Measurements from ENCODE around the gene TRIM3. TPM values are rescaled to one million over a fixed set of nuclear protein-coding genes. Genes with fewer than 3 reads are reported as not detected.

TRIM3 gene
- total RNA-seq, 1 experiment from 2014 or later, result 21.1 TPM

DNA sequence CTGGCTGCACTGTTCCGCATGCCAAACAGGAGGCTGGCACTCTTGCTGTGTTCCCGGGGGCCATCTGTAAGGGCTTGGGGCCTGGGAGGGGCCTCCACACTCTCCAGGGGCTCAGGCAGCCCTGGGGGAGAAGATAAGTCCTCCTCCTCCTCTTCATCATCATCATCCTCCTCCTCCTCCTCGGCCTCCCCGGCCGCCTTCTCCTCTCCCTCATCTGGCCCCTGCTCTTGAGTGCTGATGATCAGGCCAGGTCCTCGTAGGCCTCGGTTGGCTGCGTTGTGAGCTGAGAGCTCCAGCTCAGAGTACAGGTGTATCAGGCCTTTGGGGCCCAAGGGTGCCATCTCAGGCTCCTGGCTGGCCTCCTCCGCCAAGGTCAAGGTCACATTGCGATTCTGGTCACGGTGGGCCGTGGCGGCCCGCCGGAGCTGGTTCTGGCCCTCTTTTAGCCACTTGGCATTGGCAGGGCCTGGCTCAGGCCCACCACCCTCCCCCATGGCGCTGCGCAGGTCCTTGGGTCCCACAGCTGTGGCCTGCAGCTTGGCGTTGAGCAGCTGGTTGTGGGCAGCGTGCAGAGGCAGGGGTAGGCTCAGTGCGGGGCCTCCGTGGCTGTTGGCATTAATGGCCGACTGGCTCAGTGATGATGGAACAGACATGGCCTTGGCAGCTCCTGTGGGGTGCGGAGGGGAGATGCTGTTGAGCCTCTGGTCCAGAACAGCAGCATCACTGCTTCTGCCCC lies 62.9 kb downstream of the TRIM3 start:
- in situ Hi-C loops (cut with HindIII; ENCODE audit: low pct_unique_long_range_greater_than_20kb, low sequenced_read_pairs), result no loop called here
- DNase-seq (ENCODE audit: low read depth), result no peak

DNA sequence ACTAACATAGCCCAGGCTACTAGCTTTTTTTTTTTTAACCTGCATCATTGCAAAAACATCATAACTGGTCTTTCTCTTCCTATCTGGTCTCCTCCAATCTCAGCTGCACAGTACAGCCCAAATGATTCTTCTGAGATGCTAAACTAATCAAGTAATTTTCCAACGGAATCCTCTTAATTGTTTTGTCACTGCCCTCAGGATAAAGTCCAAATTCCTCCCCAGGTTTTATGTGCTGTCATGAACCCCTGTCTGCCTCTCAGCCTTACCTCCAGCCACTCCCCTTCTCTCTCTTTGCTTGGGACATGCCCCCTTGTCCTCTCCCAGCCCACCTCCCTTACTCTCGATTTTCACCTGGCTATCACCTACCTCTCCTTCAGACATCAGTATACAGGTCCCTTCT lies 67.4 kb downstream of the TRIM3 start:
- DNase-seq (ENCODE audit: low read depth), result no peak
- in situ Hi-C loops (cut with HindIII; ENCODE audit: low pct_unique_long_range_greater_than_20kb, low sequenced_read_pairs), result no loop called here

DNA sequence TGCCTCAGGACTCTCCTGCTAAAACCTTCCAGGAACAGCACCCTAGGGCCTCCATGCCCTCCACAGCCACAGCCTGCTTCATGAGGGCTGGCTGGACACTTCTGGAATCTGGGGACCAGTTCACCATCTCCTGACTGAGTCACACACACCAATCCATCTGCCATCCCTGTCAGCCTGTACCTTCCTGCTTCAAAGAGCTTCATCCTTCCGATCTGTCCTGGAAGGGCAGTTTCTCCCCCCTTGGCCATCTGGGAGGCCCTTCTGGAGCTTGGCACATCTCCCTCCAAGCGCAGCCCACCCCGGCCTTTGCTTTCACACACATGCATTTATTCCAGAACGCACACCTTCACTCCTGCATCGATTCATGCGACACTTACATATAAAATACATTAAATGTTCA lies 67.9 kb downstream of the TRIM3 start:
- in situ Hi-C loops (cut with HindIII; ENCODE audit: low pct_unique_long_range_greater_than_20kb, low sequenced_read_pairs), result no loop called here
- no peak for DNase-seq (ENCODE audit: low read depth)

DNA sequence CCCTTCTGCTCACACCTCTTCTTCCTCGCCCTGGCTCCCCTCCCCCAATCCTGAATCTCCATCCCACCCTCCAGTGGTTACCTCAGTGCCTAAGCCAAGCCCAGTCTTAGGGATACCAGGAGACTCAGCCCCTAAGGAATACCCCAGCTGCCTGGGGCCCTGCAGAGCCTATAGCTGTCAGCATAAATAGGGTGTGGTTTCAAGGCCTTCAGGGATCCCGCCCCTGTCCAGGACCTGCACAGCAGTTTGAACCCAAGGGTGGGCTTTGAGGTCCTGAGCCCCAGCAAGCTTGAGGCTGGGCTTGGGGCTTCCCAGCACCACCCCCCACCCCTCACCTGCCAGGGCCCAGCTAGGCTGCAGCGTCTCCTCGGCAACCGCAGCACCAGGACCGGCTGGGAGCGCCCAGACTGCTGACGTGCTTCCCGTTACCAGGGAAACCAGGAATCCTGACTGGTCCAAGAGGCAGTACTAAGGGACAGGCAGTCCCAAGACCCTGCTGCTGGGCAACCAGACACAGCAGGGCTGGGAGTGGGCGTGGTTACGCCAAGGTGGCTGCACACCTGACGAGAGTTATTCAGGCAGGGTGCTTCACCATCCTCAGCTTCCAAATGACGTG lies 68.6 kb downstream of the TRIM3 start:
- no peak for DNase-seq (ENCODE audit: low read depth)
- in situ Hi-C loops (cut with HindIII; ENCODE audit: low pct_unique_long_range_greater_than_20kb, low sequenced_read_pairs), result no loop called here

DNA sequence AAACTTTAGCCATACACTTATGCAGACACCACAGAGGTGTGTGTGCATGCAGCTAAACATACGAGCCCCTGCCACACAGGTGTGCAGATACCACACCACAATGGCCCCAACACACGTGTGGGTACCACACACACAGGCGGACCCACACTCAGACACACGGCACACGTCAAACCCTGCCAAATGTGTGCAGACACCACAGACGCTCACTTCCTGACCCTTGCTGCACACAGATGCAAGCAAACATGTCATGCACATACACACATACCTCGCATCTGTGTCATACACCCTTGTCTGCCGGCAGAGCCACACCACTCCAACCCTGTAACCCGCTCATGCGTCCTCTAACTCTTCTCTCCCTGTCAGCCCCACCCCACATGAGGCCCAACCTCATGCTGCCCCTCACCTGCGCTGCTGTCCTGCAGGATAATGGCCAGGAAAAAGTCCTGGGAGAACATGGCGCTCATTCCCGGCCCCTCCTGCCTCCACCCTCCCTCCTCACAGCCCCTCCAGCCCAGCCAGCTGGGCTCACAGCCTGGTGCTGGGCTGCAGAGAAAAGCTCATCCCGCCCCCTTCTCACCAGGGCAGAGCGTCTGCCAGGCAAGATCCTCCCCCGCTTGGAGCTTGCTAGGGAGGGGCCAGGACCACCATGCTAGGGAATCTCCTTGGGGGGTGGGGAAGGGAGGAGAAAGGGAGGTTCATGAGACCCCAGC lies 69.2 kb downstream of the TRIM3 start:
- in situ Hi-C loops (cut with HindIII; ENCODE audit: low pct_unique_long_range_greater_than_20kb, low sequenced_read_pairs), result no loop called here

DNA sequence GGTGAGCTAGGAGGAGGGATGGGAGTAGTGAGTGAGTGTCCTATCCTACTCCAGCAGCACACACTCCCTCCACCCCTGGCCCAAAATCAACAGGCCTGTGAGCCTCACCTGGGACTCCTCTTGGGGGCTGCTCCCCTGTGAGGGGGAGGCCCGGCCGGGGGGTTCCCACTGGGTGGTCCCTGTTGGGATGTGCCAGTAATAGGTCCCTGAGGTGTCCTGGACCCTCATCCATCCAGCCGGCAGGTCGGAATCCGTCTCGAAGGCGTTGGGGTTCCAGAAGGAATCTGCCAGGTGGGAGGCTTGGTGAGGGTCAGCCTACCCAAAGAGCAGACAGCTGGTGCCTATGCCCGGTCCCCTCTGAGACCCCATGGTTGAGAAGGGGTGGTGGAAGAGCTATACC lies 70.2 kb downstream of the TRIM3 start:
- in situ Hi-C loops (cut with HindIII; ENCODE audit: low pct_unique_long_range_greater_than_20kb, low sequenced_read_pairs), result no loop called here

More for the DNA sequence above, 69.2 kb downstream of the TRIM3 start:
- DNase-seq (ENCODE audit: low read depth), result no peak

DNA sequence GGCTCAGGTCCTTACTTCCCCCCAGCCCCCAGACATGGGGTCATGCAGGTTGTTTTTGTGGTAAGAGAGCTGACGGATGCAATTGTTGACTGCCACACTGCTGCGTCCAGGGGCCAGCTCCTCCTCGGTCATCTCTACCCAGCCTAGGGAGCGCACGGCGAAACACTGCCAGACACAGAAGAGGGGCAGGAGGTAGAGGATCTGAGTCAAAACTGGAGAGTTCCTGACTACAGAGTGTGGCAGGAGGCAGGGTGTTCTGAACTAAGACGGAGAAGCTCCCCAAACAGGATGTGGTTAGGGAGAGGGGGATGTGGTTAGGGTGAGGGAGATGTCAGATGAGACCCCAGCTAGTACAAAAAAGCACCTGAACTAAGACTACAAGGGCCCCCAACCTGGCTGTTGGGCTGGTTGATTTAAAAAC lies 71.2 kb downstream of the TRIM3 start:
- DNase-seq (ENCODE audit: low read depth), result no peak
- in situ Hi-C loops (cut with HindIII; ENCODE audit: low pct_unique_long_range_greater_than_20kb, low sequenced_read_pairs), result no loop called here

More for the DNA sequence above, 70.2 kb downstream of the TRIM3 start:
- no peak for DNase-seq (ENCODE audit: low read depth)

DNA sequence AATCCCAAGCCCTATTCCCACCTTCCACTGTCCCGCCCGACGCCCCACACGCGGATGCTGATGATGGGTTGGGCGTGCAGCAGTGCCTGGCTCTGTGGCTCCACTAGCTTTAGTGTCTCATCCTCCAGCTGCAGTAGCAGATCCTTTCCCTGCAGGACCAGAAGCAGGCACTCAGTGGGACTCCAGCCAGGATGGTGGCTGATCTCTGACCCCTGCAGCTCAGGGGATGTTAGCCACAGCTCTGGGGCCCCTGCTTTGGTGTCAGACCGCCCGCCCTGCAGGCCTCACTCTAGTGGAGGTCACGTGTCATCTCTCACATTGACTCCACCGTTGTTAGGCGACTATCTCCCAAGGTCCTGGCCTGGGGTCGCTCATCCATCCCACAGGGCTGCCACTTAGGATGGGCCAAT lies 71.7 kb downstream of the TRIM3 start:
- in situ Hi-C loops (cut with HindIII; ENCODE audit: low pct_unique_long_range_greater_than_20kb, low sequenced_read_pairs), result no loop called here

DNA sequence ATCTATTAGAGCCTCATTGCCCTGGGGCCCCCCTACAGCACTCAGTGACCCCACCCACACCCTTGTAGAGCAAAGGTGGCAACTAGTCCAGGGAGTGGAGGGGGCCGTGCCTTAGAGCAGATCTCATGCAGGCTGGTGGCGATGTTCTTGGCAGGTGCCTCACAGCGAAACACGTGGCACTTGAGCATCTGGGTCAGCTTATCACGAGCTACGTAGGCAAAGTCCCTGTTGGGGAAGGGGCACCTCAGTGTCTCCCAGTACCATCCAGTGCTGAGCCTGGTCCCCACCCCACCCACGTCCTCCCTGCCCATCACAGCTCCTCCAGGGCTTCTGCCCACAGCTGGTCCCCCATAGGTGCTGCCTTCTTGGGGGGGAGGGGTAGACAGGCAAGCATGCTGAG lies 72.3 kb downstream of the TRIM3 start:
- DNase-seq (ENCODE audit: low read depth), result no peak
- in situ Hi-C loops (cut with HindIII; ENCODE audit: low pct_unique_long_range_greater_than_20kb, low sequenced_read_pairs), result no loop called here

More for the DNA sequence above, 71.7 kb downstream of the TRIM3 start:
- no peak for DNase-seq (ENCODE audit: low read depth)

DNA sequence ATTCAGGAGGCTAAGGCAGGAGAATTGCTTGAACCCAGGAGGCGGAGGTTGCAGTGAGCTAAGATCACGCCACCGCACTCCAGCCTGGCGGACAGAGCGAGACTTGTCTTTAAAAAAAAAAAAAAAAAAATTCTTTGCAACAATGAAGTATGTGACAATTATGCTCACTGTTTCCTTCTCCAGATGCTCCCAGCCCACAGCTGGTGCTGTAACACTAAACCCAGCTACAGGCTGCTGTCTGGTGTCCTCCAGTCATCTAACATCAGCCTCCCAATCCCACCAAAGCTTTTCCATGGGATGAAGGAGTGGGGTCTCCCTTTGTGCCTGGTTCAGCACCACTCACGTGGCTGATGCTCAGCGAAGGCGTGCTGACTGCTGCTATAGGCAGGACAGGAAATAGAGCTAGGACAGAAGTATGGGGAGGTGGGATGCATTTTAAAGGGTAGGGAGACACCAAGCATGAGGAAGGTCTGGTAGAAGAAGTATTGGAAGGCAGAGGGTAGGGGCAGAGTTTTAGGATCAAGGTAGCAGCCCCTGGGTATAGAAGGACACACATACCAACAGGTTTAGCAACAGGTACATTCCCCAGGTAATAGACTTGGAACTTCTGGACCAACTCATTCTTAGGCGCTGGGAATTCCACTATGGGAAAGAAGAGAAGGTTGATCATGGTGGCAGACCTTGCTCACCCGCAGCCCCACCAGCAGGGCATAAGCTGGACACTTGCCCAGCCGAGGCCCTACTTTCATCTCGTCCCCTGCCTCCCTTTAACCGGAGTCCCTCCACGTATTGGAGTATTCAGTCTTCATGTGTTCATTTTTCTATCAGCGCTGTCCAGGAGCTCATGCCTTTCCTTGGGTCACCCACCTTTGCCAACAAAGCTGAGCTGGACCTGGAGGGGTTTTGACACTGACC lies 73.1 kb downstream of the TRIM3 start:
- no peak for DNase-seq (ENCODE audit: low read depth)
- in situ Hi-C loops (cut with HindIII; ENCODE audit: low pct_unique_long_range_greater_than_20kb, low sequenced_read_pairs), result no loop called here

Other genes starting within 250 kb of the TRIM3 start
- gene FHIP1B, start 239.3 kb downstream of the TRIM3 start, total RNA-seq (2014; rRNA removed; shearing (Covaris generic); ENCODE audit: low replicate concordance), result 10.9 and 14.0 TPM in 2 replicates
- not detected in 2 replicates for gene CNGA4, start 234.9 kb downstream of the TRIM3 start, total RNA-seq (2014; rRNA removed; shearing (Covaris generic); ENCODE audit: low replicate concordance)
- gene CCKBR, start 214.1 kb downstream of the TRIM3 start, total RNA-seq (2014; rRNA removed; shearing (Covaris generic); ENCODE audit: low replicate concordance), result not detected in 2 replicates
- 278 and 342 TPM in 2 replicates for gene CAVIN3, start 153.4 kb downstream of the TRIM3 start, total RNA-seq (2014; rRNA removed; shearing (Covaris generic); ENCODE audit: low replicate concordance)
- 13.0 and 14.9 TPM in 2 replicates for gene SMPD1, start 83.5 kb downstream of the TRIM3 start, total RNA-seq (2014; rRNA removed; shearing (Covaris generic); ENCODE audit: low replicate concordance)
- 9.2 and 19.4 TPM in 2 replicates for gene APBB1, start 54.8 kb downstream of the TRIM3 start, total RNA-seq (2014; rRNA removed; shearing (Covaris generic); ENCODE audit: low replicate concordance)
- 9.0 TPM in 1 of 2 replicates, not detected in the other for gene HPX, start 33.0 kb downstream of the TRIM3 start, total RNA-seq (2014; rRNA removed; shearing (Covaris generic); ENCODE audit: low replicate concordance)
- 30.5 and 48.2 TPM in 2 replicates for gene ARFIP2, start 7.4 kb upstream of the TRIM3 start, total RNA-seq (2014; rRNA removed; shearing (Covaris generic); ENCODE audit: low replicate concordance)
- 20.3 and 21.4 TPM in 2 replicates for gene TIMM10B, start 7.6 kb upstream of the TRIM3 start, total RNA-seq (2014; rRNA removed; shearing (Covaris generic); ENCODE audit: low replicate concordance)
- gene DNHD1, start 23.3 kb upstream of the TRIM3 start, total RNA-seq (2014; rRNA removed; shearing (Covaris generic); ENCODE audit: low replicate concordance), result 3.1 and 6.7 TPM in 2 replicates
- 17.5 and 31.2 TPM in 2 replicates for gene RRP8, start 129.7 kb upstream of the TRIM3 start, total RNA-seq (2014; rRNA removed; shearing (Covaris generic); ENCODE audit: low replicate concordance)
- 134 and 153 TPM in 2 replicates for gene ILK, start 129.8 kb upstream of the TRIM3 start, total RNA-seq (2014; rRNA removed; shearing (Covaris generic); ENCODE audit: low replicate concordance)
- 35.0 and 69.0 TPM in 2 replicates for gene TAF10, start 138.3 kb upstream of the TRIM3 start, total RNA-seq (2014; rRNA removed; shearing (Covaris generic); ENCODE audit: low replicate concordance)
- gene TPP1, start 145.5 kb upstream of the TRIM3 start, total RNA-seq (2014; rRNA removed; shearing (Covaris generic); ENCODE audit: low replicate concordance), result 17.4 and 30.0 TPM in 2 replicates
- gene DCHS1, start 181.9 kb upstream of the TRIM3 start, total RNA-seq (2014; rRNA removed; shearing (Covaris generic); ENCODE audit: low replicate concordance), result 0.03 TPM in 1 of 2 replicates, not detected in the other
- 118 and 460 TPM in 2 replicates for gene MRPL17, start 209.4 kb upstream of the TRIM3 start, total RNA-seq (2014; rRNA removed; shearing (Covaris generic); ENCODE audit: low replicate concordance)